Liver (tissue), 9 donors: ENCODE measurements around the gene PDE4B. TPM values are rescaled to one million over a fixed set of nuclear protein-coding genes. Genes with fewer than 3 reads are reported as not detected.
"Not testable (repeated sequence)": the region's sequence is repeated elsewhere in the genome, so short reads cannot be mapped to it uniquely, and the experiment has no call there.

Experiments used
- DNase-seq: peaks from one replicate; pipeline ENCODE4 v3.0.0-alpha.2; 2017; ENCODE audit warnings: low spot score
- H3K27ac ChIP-seq, 2 donors: one replicate each; pipeline ENCODE4 v1.7.0; 2013; ENCODE audit warnings: inconsistent platforms in 2 of 2, low read length in 2 of 2, control low read depth in 1 of 2, low read depth in 1 of 2, mild to moderate bottlenecking in 1 of 2
- H3K27me3 ChIP-seq, 4 donors: one replicate each; pipeline versions ENCODE4 v1.6.1 to v1.7.0; 2013; ENCODE audit warnings: low read length in 3 of 4, inconsistent platforms in 1 of 4, mild to moderate bottlenecking in 1 of 4, moderate library complexity in 1 of 4; ENCODE audit not compliant: control insufficient read depth in 4 of 4, insufficient read depth in 4 of 4
- H3K36me3 ChIP-seq, 4 donors: one replicate each; pipeline versions ENCODE4 v1.6.1 to v1.7.0; 2013; ENCODE audit warnings: low read length in 3 of 4, mild to moderate bottlenecking in 3 of 4, low read depth in 1 of 4, moderate library complexity in 1 of 4; ENCODE audit not compliant: control insufficient read depth in 4 of 4, insufficient read depth in 3 of 4
- H3K4me1 ChIP-seq, 4 donors: one replicate each; pipeline versions ENCODE4 v1.6.1 to v1.7.0; 2013; ENCODE audit warnings: low read length in 3 of 4, mild to moderate bottlenecking in 3 of 4, moderate library complexity in 1 of 4; ENCODE audit not compliant: control insufficient read depth in 4 of 4, insufficient read depth in 4 of 4
- H3K4me3 ChIP-seq, 3 donors: one replicate each; pipeline versions ENCODE4 v1.6.1 to v1.7.0; 2013; ENCODE audit warnings: low read length in 3 of 3, control low read depth in 1 of 3, low read depth in 1 of 3, mild to moderate bottlenecking in 1 of 3
- H3K9ac ChIP-seq, 2 donors: one replicate each; pipeline ENCODE4 v1.7.0; 2013; ENCODE audit warnings: low read length in 2 of 2, mild to moderate bottlenecking in 2 of 2, moderate library complexity in 2 of 2, control low read depth in 1 of 2, low read depth in 1 of 2
- H3K9me3 ChIP-seq, 4 donors: one replicate each; pipeline versions ENCODE4 v1.6.1 to v1.7.0; 2013; ENCODE audit warnings: low read length in 3 of 4; ENCODE audit not compliant: control insufficient read depth in 4 of 4
- EGR1 ChIP-seq, 2 donors: IDR thresholded peaks; 2 replicates each; pipeline ENCODE4 v1.6.1; 2016 to 2018; ENCODE audit warnings: antibody characterized with exemption in 2 of 2, low read depth in 2 of 2
- FOXA1 ChIP-seq: IDR thresholded peaks from 2 replicates; pipeline ENCODE4 v1.6.1; 2016; ENCODE audit warnings: antibody characterized with exemption
- FOXA2 ChIP-seq: IDR thresholded peaks from 2 replicates; pipeline ENCODE4 v1.6.1; 2016; ENCODE audit warnings: antibody characterized with exemption
- GABPA ChIP-seq, 2 donors: IDR thresholded peaks in 1 of 2; conservative IDR thresholded peaks in 1 of 2; 2 replicates each; pipeline ENCODE4 v1.6.1; 2016; ENCODE audit warnings: antibody characterized with exemption in 2 of 2, mild to moderate bottlenecking in 1 of 2, moderate library complexity in 1 of 2
- HNF4A ChIP-seq, 2 donors: conservative IDR thresholded peaks; 2 replicates each; pipeline ENCODE4 v1.6.1; 2016; ENCODE audit warnings: antibody characterized with exemption in 2 of 2, mild to moderate bottlenecking in 2 of 2
- HNF4G ChIP-seq: IDR thresholded peaks from 2 replicates; pipeline ENCODE4 v1.6.1; 2016; ENCODE audit warnings: antibody characterized with exemption
- JUND ChIP-seq, 2 donors: IDR thresholded peaks; 2 replicates each; pipeline ENCODE4 v1.6.1; 2016; ENCODE audit warnings: antibody characterized with exemption in 2 of 2
- NR2F2 ChIP-seq: IDR thresholded peaks from 2 replicates; pipeline ENCODE4 v1.6.1; 2016; ENCODE audit warnings: antibody characterized with exemption
- RAD21 ChIP-seq, 2 donors: IDR thresholded peaks; 2 replicates each; pipeline ENCODE4 v1.6.1; 2016; ENCODE audit warnings: antibody characterized with exemption in 2 of 2, mild to moderate bottlenecking in 2 of 2
- RXRA ChIP-seq, 2 donors: IDR thresholded peaks; 2 replicates each; pipeline ENCODE4 v1.6.1; 2017 to 2018; ENCODE audit warnings: antibody characterized with exemption in 2 of 2, mild to moderate bottlenecking in 1 of 2
- SP1 ChIP-seq: IDR thresholded peaks from 2 replicates; pipeline ENCODE4 v1.6.1; 2018; ENCODE audit warnings: antibody characterized with exemption, mild to moderate bottlenecking
- YY1 ChIP-seq: IDR thresholded peaks from 2 replicates; pipeline ENCODE4 v1.6.1; 2016; ENCODE audit warnings: antibody characterized with exemption, mild to moderate bottlenecking
- WGBS: extraction: QIAGEN DNeasy Blood & Tissue Kit; methylation state at CpG from one replicate; pipeline ENCODE4 v1.1.7; 2013; 5-methylcytosine and 5-hydroxymethylcytosine counted together
- polyA plus RNA-seq, 2 donors: library from polyadenylated mRNA; stranded (reverse) in 1 of 2; unstranded in 1 of 2; fragments of 200-250 nt in 1 of 2; fragments of >200 nt in 1 of 2; fragmentation: Nextera tagmentation in 1 of 2; extraction: Ambion mirVana in 1 of 2; gene quantifications; one replicate each; pipeline versions ENCODE4 v1.2.1 to v1.2.3, GENCODE V29; 2013 to 2015
- total RNA-seq, 2 donors: library from RNA; depleted of rRNA; stranded (reverse); fragments of >200 nt; gene quantifications; one replicate each; pipeline ENCODE4 v1.2.3, GENCODE V29; 2014
- TF ChIP-seq, protein P1 (sequence below): fragments of 150-350 bp; IDR thresholded peaks from 2 replicates; pipeline ENCODE4 v1.5.1; 2017; ENCODE audit warnings: improper control_type of control experiment, low read depth, low read length; ENCODE audit not compliant: missing input control
- TF ChIP-seq, protein P2 (sequence below): IDR thresholded peaks from 2 replicates; pipeline ENCODE4 v1.6.1; 2016; ENCODE audit warnings: antibody characterized with exemption
- TF ChIP-seq, protein P3 (sequence below): IDR thresholded peaks from 2 replicates; pipeline ENCODE4 v1.6.1; 2016; ENCODE audit warnings: antibody characterized with exemption
- donor health status: healthy.
- donor health status: healthy.
- donor health status: healthy.
- donor health status: healthy.
- donor health status: healthy.

PDE4B gene
- total and polyA plus RNA-seq, 4 donors = 1.9 to 3.9 (median 2.7) TPM

DNA sequence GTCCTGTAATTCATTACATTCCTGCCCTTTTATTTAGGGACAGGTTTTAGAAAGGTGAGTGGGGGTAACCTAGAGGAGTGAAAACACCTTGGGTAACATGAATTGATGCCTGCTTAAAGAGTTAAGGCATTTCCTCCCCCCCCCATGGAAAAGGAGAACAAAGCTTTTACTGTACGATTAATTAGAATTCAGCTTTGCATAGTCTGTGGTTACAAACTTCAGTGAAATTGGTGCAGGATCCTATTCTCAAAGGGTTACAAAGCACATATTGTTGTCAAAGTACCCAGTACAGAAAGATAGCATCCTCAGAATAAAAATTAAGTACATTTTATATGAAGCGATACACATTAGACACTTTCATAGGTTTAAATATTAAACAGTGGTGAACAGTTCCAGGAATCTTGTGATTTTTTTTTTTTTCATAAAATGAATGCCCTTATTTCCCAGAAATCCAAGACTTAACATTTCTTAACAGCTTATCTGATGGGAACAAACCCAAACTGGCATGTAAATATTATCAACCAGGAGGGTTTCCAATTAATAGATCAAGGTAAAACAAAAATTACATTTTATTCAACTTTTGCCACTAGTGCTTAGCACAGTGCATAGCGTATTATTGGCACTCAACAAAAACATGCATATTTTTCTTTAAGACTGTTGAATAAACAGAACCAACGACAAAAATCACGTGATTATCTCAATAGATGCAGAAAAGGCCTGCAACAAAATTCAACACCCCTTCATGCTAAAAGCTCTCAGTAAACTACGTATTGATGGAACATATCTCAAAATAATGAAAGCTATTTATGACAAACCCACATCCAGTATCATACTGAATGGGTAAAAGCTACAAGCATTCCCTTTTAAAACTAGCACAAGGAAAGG is 172.7 kb downstream of the PDE4B start:
- H3K27ac ChIP-seq = no peak overlapping the region
- TF ChIP-seq HNF4A (conservative IDR thresholded peaks at IDR 0.05) (no peak), RXRA (IDR thresholded peaks at IDR 0.05) (no peak), SP1 (no peak), JUND (IDR thresholded peaks at IDR 0.05) (no peak), FOXA1 (no peak), RAD21 (IDR thresholded peaks at IDR 0.05) (no peak), NR2F2 (no peak), FOXA2 (no peak)
- TF ChIP-seq, protein P1, sequence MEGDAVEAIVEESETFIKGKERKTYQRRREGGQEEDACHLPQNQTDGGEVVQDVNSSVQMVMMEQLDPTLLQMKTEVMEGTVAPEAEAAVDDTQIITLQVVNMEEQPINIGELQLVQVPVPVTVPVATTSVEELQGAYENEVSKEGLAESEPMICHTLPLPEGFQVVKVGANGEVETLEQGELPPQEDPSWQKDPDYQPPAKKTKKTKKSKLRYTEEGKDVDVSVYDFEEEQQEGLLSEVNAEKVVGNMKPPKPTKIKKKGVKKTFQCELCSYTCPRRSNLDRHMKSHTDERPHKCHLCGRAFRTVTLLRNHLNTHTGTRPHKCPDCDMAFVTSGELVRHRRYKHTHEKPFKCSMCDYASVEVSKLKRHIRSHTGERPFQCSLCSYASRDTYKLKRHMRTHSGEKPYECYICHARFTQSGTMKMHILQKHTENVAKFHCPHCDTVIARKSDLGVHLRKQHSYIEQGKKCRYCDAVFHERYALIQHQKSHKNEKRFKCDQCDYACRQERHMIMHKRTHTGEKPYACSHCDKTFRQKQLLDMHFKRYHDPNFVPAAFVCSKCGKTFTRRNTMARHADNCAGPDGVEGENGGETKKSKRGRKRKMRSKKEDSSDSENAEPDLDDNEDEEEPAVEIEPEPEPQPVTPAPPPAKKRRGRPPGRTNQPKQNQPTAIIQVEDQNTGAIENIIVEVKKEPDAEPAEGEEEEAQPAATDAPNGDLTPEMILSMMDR = no peak
- 63% methylated on average over 6 of the region's 6 CpGs for WGBS

DNA sequence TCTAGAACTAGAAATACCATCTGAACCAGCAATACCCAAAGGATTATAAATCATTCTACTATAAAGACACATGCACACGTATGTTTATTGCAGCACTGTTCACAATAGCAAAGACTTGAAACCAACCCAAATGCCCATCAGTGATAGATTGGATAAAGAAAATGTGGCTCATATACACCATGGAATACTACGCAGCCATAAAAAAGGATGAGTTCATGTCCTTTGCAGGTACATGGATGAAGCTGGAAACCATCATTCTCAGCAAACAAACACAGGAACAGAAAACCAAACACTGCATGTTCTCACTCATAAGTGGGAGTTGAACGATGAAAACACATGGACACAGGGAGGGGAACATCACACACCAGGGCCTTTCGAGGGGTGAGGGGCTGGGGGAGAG is 174.8 kb downstream of the PDE4B start:
- not testable (repeated sequence) for H3K4me3 ChIP-seq, DNase-seq, H3K27me3 ChIP-seq, H3K9me3 ChIP-seq, H3K27ac ChIP-seq, H3K4me1 ChIP-seq, H3K9ac ChIP-seq, H3K36me3 ChIP-seq
- WGBS = 92% methylated on average over 4 of the region's 4 CpGs

More for the DNA sequence above, 172.7 kb downstream of the PDE4B start:
- DNase-seq = no peak
- H3K9me3 ChIP-seq = no peaks in the 10 kb centered on the region
- no peaks in the 10 kb centered on the region for H3K27me3 ChIP-seq
- no peak overlapping the region for H3K9ac ChIP-seq
- no peaks in the 10 kb centered on the region for H3K4me1 ChIP-seq
- no peaks in the 10 kb centered on the region for H3K36me3 ChIP-seq
- H3K4me3 ChIP-seq = no peak overlapping the region

DNA sequence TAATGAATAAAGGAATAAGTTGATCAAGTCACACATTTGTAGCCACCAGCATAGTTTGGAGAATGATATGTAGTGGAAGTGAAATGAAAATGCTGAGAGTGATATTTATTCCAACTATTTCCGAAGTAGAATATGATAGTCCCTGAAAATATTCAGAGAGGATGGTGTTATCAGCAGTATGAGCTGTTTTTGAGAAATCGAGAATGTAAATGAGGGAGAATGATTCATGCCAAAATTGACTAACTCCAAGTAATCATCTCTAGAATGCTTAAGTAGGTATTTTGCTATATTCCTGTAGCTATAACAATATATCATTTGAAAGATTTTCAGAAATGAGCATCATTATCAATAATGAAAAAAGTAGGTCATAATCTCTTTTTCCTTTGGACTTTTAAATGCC is 178.9 kb downstream of the PDE4B start:
- H3K27me3 ChIP-seq = no peaks in the 10 kb centered on the region
- DNase-seq = no peak
- H3K4me3 ChIP-seq = no peak overlapping the region
- no peak for TF ChIP-seq RXRA (IDR thresholded peaks at IDR 0.05)
- no peak for TF ChIP-seq FOXA1
- no peaks in the 10 kb centered on the region for H3K4me1 ChIP-seq
- 74% methylated on average over 2 of the region's 2 CpGs for WGBS
- H3K9ac ChIP-seq = no peak overlapping the region
- H3K9me3 ChIP-seq = peaks cover 2 to 11% (median 6%) of the 10 kb centered on the region in 4 donors
- H3K27ac ChIP-seq = no peak overlapping the region
- no peaks in the 10 kb centered on the region for H3K36me3 ChIP-seq

DNA sequence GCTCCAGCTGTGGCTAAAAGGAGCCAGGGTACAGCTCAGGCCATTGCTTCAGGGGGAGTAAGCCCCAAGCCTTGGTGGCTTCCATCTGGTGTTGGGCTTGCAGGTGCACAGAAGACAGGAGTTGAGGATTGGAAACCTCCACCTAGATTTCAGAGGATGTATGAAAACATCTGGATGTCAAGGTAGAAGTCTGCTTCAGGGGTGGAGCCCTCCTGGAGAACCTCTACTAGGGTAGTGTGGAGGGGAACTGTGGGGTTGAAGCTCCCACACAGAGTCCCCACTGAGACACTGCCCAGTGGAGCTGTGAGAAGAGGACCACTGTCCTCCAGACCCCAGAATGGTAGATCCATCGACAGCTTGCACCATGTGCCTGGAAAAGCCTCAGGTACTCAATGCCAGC is 183.0 kb downstream of the PDE4B start:
- H3K4me1 ChIP-seq = no peaks in the 10 kb centered on the region
- WGBS = 76% methylated on average over 1 of the region's 1 CpG
- DNase-seq = no peak

More for the DNA sequence above, 183.0 kb downstream of the PDE4B start:
- H3K9me3 ChIP-seq = peaks cover 2 to 11% (median 6%) of the 10 kb centered on the region in 4 donors
- no peak overlapping the region for H3K9ac ChIP-seq
- no peaks in the 10 kb centered on the region for H3K27me3 ChIP-seq
- H3K4me3 ChIP-seq = no peak overlapping the region
- H3K27ac ChIP-seq = no peak overlapping the region
- H3K36me3 ChIP-seq = no peaks in the 10 kb centered on the region
- no peak for TF ChIP-seq RAD21 (IDR thresholded peaks at IDR 0.05)
- TF ChIP-seq YY1 = no peak
- TF ChIP-seq, protein P2, sequence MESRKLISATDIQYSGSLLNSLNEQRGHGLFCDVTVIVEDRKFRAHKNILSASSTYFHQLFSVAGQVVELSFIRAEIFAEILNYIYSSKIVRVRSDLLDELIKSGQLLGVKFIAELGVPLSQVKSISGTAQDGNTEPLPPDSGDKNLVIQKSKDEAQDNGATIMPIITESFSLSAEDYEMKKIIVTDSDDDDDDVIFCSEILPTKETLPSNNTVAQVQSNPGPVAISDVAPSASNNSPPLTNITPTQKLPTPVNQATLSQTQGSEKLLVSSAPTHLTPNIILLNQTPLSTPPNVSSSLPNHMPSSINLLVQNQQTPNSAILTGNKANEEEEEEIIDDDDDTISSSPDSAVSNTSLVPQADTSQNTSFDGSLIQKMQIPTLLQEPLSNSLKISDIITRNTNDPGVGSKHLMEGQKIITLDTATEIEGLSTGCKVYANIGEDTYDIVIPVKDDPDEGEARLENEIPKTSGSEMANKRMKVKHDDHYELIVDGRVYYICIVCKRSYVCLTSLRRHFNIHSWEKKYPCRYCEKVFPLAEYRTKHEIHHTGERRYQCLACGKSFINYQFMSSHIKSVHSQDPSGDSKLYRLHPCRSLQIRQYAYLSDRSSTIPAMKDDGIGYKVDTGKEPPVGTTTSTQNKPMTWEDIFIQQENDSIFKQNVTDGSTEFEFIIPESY = no peak
- no peak for TF ChIP-seq GABPA (IDR thresholded peaks at IDR 0.05 in 1 of 2, conservative IDR thresholded peaks at IDR 0.05 in 1 of 2)
- TF ChIP-seq FOXA1 = no peak
- no peak for TF ChIP-seq SP1
- no peak for TF ChIP-seq HNF4G
- TF ChIP-seq, protein P3, sequence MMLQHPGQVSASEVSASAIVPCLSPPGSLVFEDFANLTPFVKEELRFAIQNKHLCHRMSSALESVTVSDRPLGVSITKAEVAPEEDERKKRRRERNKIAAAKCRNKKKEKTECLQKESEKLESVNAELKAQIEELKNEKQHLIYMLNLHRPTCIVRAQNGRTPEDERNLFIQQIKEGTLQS = no peak
- TF ChIP-seq EGR1 (IDR thresholded peaks at IDR 0.05; ENCODE audit: low read depth in 2 of 2) = no peak
